ENCODE measurements around the gene NLRC5. TPM values are rescaled to one million over a fixed set of nuclear protein-coding genes. Genes with fewer than 3 reads are reported as not detected.
A peak's percentile ranks its signal among the peaks of the same experiment; 100 is the strongest.

The NLRC5 gene
- total RNA-seq, 2 donors from 2014 or later, result 78.1 to 79.7 TPM

DNA sequence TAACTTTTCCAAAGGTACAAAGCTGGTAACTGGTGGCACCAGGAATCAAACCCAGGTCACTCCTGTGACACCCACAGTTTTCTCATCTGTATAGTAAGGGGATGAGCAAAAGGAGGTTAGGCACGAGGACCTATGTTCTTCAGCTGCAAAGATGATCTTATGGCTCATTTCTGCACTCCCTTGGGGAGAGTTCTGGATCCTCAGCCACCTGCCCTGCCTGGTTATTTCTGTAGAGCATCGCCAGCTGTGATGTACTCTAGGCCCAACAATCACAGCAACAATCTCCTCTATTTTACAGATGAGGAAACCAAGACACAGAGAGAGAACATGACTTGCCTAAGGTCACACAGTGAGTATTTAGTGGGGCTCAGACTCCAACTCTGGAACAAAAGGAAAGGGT lies 97.6 kb downstream of the NLRC5 start:
- DNase-seq, result no peak
- H3K27ac ChIP-seq, result no peak overlapping the region

GRCh38 chr16:57089406-57089805 lies 100.0 kb downstream of the NLRC5 start:
- DNase-seq, result no peak
- Histone ChIP-seq H3K27ac (no peak overlapping the region), H3K9me3 (no peaks in the 10 kb centered on the region), H3K4me3 (no peak overlapping the region), H3K36me3 (no peaks in the 10 kb centered on the region), H3K27me3 (no peaks in the 10 kb centered on the region), H3K4me1 (no peaks in the 10 kb centered on the region), H3K9ac (ENCODE audit: low read depth in 2 of 2, low read length in 2 of 2) (no peak overlapping the region)
- TF ChIP-seq, protein P1, sequence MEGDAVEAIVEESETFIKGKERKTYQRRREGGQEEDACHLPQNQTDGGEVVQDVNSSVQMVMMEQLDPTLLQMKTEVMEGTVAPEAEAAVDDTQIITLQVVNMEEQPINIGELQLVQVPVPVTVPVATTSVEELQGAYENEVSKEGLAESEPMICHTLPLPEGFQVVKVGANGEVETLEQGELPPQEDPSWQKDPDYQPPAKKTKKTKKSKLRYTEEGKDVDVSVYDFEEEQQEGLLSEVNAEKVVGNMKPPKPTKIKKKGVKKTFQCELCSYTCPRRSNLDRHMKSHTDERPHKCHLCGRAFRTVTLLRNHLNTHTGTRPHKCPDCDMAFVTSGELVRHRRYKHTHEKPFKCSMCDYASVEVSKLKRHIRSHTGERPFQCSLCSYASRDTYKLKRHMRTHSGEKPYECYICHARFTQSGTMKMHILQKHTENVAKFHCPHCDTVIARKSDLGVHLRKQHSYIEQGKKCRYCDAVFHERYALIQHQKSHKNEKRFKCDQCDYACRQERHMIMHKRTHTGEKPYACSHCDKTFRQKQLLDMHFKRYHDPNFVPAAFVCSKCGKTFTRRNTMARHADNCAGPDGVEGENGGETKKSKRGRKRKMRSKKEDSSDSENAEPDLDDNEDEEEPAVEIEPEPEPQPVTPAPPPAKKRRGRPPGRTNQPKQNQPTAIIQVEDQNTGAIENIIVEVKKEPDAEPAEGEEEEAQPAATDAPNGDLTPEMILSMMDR (IDR thresholded peaks at IDR 0.05), result no peak
- intact Hi-C loops (cut with DNase I), result loop anchor here (5.0 to 10.0 kb wide), 2 partner anchors 125 to 208 kb away; partner anchors contain the start of gene CETP

More for the DNA sequence above, 97.6 kb downstream of the NLRC5 start:
- Histone ChIP-seq H3K9me3 (no peaks in the 10 kb centered on the region), H3K4me1 (no peaks in the 10 kb centered on the region), H3K9ac (ENCODE audit: low read depth in 2 of 2, low read length in 2 of 2) (no peak overlapping the region), H3K27me3 (no peaks in the 10 kb centered on the region), H3K36me3 (no peaks in the 10 kb centered on the region), H3K4me3 (no peak overlapping the region)
- TF ChIP-seq, protein P1 (IDR thresholded peaks at IDR 0.05), result no peak
- intact Hi-C loops (cut with DNase I), result loop anchor here (5.0 to 10.0 kb wide), 2 partner anchors 122 to 210 kb away; partner anchors contain the start of gene CETP

DNA sequence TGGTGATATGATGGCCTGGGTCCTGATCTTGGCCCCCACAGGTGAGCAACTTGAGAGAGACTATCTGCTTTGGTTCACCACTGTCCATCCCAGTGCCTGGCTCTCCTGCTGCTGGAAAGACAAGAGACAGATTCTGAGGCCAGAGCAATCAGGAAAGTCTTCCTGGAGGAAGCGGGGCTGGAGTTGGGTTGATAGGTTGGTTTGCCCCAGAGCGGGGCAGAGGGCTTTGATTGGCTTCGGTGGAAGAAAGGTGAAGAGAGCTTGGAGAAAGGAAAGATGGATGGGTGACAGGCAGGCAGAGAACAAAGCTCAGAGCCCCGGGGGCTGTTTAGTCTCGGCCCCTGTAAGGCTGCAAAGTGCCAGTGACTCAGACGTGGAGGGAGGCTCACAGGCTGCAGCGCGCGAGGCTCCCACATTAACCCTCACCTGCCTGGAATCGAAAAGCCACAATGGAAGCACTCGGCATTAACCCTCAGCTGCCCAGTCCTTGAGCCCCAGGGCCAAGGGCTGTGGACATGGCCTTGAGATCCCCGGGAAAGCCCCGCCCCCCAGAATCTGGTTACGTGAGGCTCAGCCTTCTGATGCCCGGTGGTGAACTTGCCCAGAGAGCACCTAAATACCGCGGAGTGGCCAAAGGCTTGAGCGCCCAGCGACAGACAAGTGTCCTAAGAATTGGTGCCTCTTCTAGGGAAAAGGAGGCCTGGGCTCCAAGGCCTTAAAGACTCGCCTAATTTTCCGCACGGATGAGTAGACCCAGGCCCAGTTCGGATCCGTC lies 102.0 kb downstream of the NLRC5 start:
- Histone ChIP-seq H3K36me3 (no peaks in the 10 kb centered on the region), H3K4me1 (no peaks in the 10 kb centered on the region), H3K4me3 (peak overlapping the region; percentile 86), H3K9me3 (no peaks in the 10 kb centered on the region), H3K9ac (ENCODE audit: low read depth in 2 of 2, low read length in 2 of 2) (peak overlapping the region; percentile 84 to 88), H3K27ac (peak overlapping the region; percentile 65), H3K27me3 (no peaks in the 10 kb centered on the region)
- TF ChIP-seq, protein P1 (IDR thresholded peaks at IDR 0.05), result no peak
- DNase-seq, result peak; percentile 66
- intact Hi-C loops (cut with DNase I), result loop anchor here (2.0 kb wide), 1 partner anchor 71 kb away; no protein-coding TSS in a partner anchor

DNA sequence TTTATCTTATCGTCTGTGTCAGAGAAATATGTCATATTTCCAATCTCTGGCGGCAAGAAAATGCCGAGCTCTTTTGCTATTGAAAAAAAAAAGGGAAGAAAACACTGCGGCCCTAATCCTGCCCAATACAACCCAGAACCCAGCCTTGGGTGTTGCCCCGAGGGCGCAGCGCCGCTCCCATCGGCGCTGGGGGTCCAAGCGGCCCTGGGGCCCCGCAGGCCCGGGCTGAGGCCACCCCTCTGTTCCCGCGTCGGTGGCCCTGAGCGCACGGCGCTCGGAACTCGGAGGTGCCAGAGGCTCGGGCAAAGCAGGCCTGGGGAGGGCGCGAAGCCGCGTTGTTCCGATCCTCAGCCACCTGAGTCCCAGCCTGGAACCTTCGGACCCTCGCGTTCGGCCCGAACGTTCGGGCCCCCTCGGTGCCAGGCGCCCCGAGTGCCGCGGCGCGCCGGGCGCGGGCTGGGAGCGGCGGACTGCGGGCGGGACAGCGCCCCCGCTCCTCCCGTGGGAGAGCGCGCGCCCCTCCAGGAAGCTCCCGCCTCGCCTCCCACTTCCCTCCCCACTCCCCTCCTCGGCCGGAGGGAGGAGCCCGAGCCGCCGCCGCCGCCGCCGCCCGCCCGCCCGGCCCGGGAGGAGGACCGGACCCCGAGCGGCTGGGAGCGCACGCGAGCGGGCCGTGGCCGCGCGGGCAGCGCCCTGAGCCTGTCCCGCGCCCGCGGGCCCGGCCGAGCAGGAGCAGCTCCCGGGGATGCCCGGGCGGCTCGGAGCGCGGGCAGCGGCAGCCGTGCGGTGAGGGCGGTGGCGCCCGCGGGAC lies 102.8 kb downstream of the NLRC5 start, which contains the start of gene CPNE2:
TSS of gene CPNE2 (plus strand) at position 609 of the 811 bp plus-strand sequence. CDS start 18,160 bp downstream, outside the sequence.
- TF ChIP-seq, protein P1 (IDR thresholded peaks at IDR 0.05), result no peak
- H3K4me3 ChIP-seq, result peak within 1 kb of the TSS; percentile 86
- peak within 1 kb of the TSS; percentile 84 to 88 for H3K9ac ChIP-seq (ENCODE audit: low read depth in 2 of 2, low read length in 2 of 2)
- H3K36me3 ChIP-seq, result no peaks in the 10 kb centered on the region
- H3K9me3 ChIP-seq, result no peaks in the 10 kb centered on the region
- H3K27me3 ChIP-seq, result no peaks in the 10 kb centered on the region
- no peaks in the 10 kb centered on the region for H3K4me1 ChIP-seq
- peak within 1 kb of the TSS; percentile 70 for H3K27ac ChIP-seq
- intact Hi-C loops (cut with DNase I), result loop anchor here (2.0 kb wide), 1 partner anchor 71 kb away; no protein-coding TSS in a partner anchor
- DNase-seq, result peak; percentile 66

- H3K36me3 ChIP-seq, result no peaks in the 10 kb centered on the region
These were observed 103.5 kb downstream of the NLRC5 start for GRCh38 chr16:57092786-57093411.

More at GRCh38 chr16:57092786-57093411, 103.5 kb downstream of the NLRC5 start:
- Histone ChIP-seq H3K27me3 (no peaks in the 10 kb centered on the region), H3K4me3 (peak overlapping the region; percentile 86), H3K9ac (ENCODE audit: low read depth in 2 of 2, low read length in 2 of 2) (peak overlapping the region; percentile 72 to 83), H3K27ac (peak overlapping the region; percentile 70), H3K9me3 (no peaks in the 10 kb centered on the region), H3K4me1 (no peaks in the 10 kb centered on the region)
- intact Hi-C loops (cut with DNase I), result no loop called here
- TF ChIP-seq, protein P1 (IDR thresholded peaks at IDR 0.05), result peak; percentile 61
- DNase-seq, result peak; percentile 62
